Endodermal cell (in vitro differentiated cells): ENCODE results near the gene C8G. TPM values are rescaled to one million over a fixed set of nuclear protein-coding genes. Genes with fewer than 3 reads are reported as not detected.

Experiments
- DNase-seq: peaks from one replicate; pipeline ENCODE4 v3.0.0-alpha.2; 2017
- H3K27ac ChIP-seq: 2 replicates; pipeline ENCODE4 v1.5.1; 2013; ENCODE audit warnings: mild to moderate bottlenecking, low read depth, low read length, moderate library complexity
- H3K27me3 ChIP-seq: 2 replicates; pipeline ENCODE4 v1.6.1; 2013; ENCODE audit warnings: mild to moderate bottlenecking, low read length, moderate library complexity; ENCODE audit not compliant: insufficient read depth, control insufficient read depth, poor library complexity, severe bottlenecking
- H3K36me3 ChIP-seq: 2 replicates; pipeline ENCODE4 v1.7.0; 2013; ENCODE audit warnings: mild to moderate bottlenecking, low read length, moderate library complexity; ENCODE audit not compliant: control insufficient read depth, insufficient read depth
- H3K4me1 ChIP-seq: one replicate; pipeline ENCODE4 v1.7.0; 2013; ENCODE audit warnings: low read length; ENCODE audit not compliant: control insufficient read depth, insufficient read depth
- H3K4me3 ChIP-seq: 2 replicates; pipeline ENCODE4 v1.5.1; 2013; ENCODE audit warnings: mild to moderate bottlenecking, low read length, moderate library complexity
- H3K9ac ChIP-seq: 2 replicates; pipeline ENCODE4 v1.6.1; 2013; ENCODE audit warnings: mild to moderate bottlenecking, low read length, moderate library complexity; ENCODE audit not compliant: poor library complexity, severe bottlenecking; ENCODE audit errors: extremely low read depth
- H3K9me3 ChIP-seq: 2 replicates; pipeline ENCODE4 v1.6.1; 2013; ENCODE audit warnings: mild to moderate bottlenecking, low read length, moderate library complexity; ENCODE audit not compliant: control insufficient read depth
- H3K27ac Mint-ChIP-seq: 2 replicates; pipeline ENCODE4 v1.8.0; 2020; ENCODE audit warnings: mixed read lengths
- H3K27me3 Mint-ChIP-seq: 2 replicates; pipeline ENCODE4 v1.8.0; 2021; ENCODE audit warnings: mild to moderate bottlenecking, mixed read lengths; ENCODE audit not compliant: insufficient read depth
- H3K36me3 Mint-ChIP-seq: 2 replicates; pipeline ENCODE4 v1.8.0; 2020; ENCODE audit warnings: low read depth, mixed read lengths
- H3K4me1 Mint-ChIP-seq: 2 replicates; pipeline ENCODE4 v1.8.0; 2020; ENCODE audit warnings: mixed read lengths
- H3K4me3 Mint-ChIP-seq: 2 replicates; pipeline ENCODE4 v1.8.0; 2020; ENCODE audit warnings: mild to moderate bottlenecking, moderate library complexity, mixed read lengths
- H3K9me3 Mint-ChIP-seq: 2 replicates; pipeline ENCODE4 v1.8.0; 2020; ENCODE audit warnings: mild to moderate bottlenecking, mixed read lengths
- WGBS, 2 experiments: methylation state at CpG; one replicate each; pipeline versions ENCODE4 v1.1.5 to v1.1.7; 2013; ENCODE audit warnings: missing lambda C conversion rate in 2 of 2, mixed read lengths in 1 of 2; ENCODE audit not compliant: insufficient coverage in 1 of 2, insufficient read length in 1 of 2; 5-methylcytosine and 5-hydroxymethylcytosine counted together
- total RNA-seq, 2 donors: library from RNA; stranded (reverse); fragmentation: NEBNext Ultra II Directional in 1 of 2; extraction: Animal tissue kit (Norgen Biotek cat#: 25700) in 1 of 2; gene quantifications; 2 replicates in 1 of 2; 3 replicates in 1 of 2; pipeline ENCODE4 v1.2.1, GENCODE V29; 2021
- TF ChIP-seq, protein P1 (sequence below): fragments of 200-600 bp; sonication (generic); conservative IDR thresholded peaks from 2 replicates; pipeline ENCODE4 v1.5.0; 2021; ENCODE audit warnings: antibody characterized with exemption, mild to moderate bottlenecking

C8G gene
- total RNA-seq, 2 donors from 2014 or later = 1.2 to 1.6 TPM

DNA sequence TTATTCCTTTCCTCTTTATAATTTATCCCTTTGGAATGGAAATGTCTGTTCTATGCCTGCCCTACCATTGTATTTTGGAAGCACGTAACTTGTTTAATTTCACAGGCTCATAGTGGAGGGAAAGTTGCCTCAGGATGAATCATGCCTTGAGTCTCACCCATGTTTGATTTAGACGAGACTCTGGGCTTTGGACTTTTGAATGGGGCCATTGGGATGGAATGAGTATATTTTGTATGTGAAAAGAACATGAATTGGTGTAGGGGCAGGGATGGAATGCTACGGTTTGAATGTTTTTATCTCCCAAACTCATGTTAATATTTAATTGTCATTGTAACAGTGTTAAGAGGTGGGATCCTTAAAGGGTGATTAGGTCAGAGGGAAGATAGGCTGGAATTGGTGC, 10.8 kb upstream of the C8G start:
- Mint-ChIP-seq H3K4me1 (no peaks in the 10 kb centered on the region), H3K27me3 (no peaks in the 10 kb centered on the region), H3K9me3 (no peaks in the 10 kb centered on the region), H3K27ac (no peak overlapping the region), H3K36me3 (peaks cover 48% of the 10 kb centered on the region), H3K4me3 (no peak overlapping the region)
- Histone ChIP-seq H3K9me3 (no peaks in the 10 kb centered on the region), H3K27ac (no peak overlapping the region), H3K4me1 (no peaks in the 10 kb centered on the region), H3K27me3 (no peaks in the 10 kb centered on the region), H3K4me3 (no peak overlapping the region), H3K36me3 (peaks cover 31% of the 10 kb centered on the region), H3K9ac (no peak overlapping the region)
- WGBS, 2 experiments = 96 to 100% methylated on average over 2 to 3 of the region's 3 CpGs
- TF ChIP-seq, protein P1, sequence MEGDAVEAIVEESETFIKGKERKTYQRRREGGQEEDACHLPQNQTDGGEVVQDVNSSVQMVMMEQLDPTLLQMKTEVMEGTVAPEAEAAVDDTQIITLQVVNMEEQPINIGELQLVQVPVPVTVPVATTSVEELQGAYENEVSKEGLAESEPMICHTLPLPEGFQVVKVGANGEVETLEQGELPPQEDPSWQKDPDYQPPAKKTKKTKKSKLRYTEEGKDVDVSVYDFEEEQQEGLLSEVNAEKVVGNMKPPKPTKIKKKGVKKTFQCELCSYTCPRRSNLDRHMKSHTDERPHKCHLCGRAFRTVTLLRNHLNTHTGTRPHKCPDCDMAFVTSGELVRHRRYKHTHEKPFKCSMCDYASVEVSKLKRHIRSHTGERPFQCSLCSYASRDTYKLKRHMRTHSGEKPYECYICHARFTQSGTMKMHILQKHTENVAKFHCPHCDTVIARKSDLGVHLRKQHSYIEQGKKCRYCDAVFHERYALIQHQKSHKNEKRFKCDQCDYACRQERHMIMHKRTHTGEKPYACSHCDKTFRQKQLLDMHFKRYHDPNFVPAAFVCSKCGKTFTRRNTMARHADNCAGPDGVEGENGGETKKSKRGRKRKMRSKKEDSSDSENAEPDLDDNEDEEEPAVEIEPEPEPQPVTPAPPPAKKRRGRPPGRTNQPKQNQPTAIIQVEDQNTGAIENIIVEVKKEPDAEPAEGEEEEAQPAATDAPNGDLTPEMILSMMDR = no peak
- no peak for DNase-seq

DNA sequence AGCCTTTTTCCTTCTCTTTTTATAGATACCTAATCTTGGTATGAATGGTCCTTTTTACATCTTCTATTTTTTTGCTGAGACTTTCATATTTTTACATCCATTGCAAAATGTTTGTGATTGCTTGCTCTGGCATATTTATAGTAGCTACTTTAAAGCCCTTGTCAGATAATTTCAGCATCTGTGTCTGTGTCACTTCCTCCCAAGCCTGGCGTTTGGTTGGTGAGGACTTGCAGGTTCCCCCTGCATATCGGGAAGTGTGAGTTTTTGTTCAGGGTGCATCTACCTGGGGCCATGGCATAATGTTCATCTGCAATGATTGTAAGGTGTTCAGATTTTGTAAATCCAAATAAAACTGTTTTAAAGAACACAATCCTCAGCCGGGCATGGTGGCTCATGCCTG, 9.4 kb upstream of the C8G start:
- no peak for DNase-seq
- H3K27ac ChIP-seq = no peak overlapping the region
- no peaks in the 10 kb centered on the region for H3K4me1 Mint-ChIP-seq
- H3K4me3 Mint-ChIP-seq = no peak overlapping the region
- H3K36me3 Mint-ChIP-seq = peaks cover 51% of the 10 kb centered on the region
- no peaks in the 10 kb centered on the region for H3K27me3 Mint-ChIP-seq
- no peaks in the 10 kb centered on the region for H3K4me1 ChIP-seq
- peaks cover 31% of the 10 kb centered on the region for H3K36me3 ChIP-seq
- H3K27ac Mint-ChIP-seq = no peak overlapping the region
- WGBS, 2 experiments = 97 to 100% methylated on average over 1 to 3 of the region's 3 CpGs
- H3K9ac ChIP-seq = no peak overlapping the region
- H3K27me3 ChIP-seq = no peaks in the 10 kb centered on the region
- H3K9me3 ChIP-seq = no peaks in the 10 kb centered on the region
- no peaks in the 10 kb centered on the region for H3K9me3 Mint-ChIP-seq
- H3K4me3 ChIP-seq = no peak overlapping the region
- TF ChIP-seq, protein P1 = no peak

DNA sequence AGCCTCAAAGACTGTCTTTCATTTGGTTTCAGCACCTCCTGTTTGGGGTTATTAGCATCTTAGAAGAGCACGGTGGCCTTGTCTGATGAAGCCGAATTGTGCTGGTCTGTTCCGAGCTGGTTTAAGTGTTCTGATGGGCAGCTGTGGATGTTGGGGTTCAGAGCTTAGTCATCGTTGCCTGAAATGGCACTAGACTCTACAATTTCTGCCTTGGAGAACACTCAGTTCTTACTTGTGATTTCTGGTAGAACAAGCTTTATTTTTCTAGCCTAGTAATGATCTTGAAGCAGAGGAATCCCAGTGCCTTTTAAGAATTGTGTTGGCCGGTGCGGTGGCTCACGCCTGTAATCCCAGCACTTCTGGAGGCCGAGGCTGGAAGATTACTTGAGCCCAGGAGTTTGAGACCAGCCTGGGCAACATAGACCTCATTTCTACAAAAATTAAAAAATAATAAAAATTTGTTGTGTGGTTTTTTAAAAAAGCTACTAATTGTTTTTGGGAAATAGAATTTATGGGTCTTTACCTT, 8.3 kb upstream of the C8G start:
- 91 to 92% methylated on average over 3 to 8 of the region's 8 CpGs for WGBS, 2 experiments
- no peak overlapping the region for H3K4me3 Mint-ChIP-seq

More for the DNA sequence above, 8.3 kb upstream of the C8G start:
- no peak overlapping the region for H3K9ac ChIP-seq
- H3K9me3 ChIP-seq = no peaks in the 10 kb centered on the region
- no peak overlapping the region for H3K4me3 ChIP-seq
- H3K4me1 Mint-ChIP-seq = no peaks in the 10 kb centered on the region
- TF ChIP-seq, protein P1 = no peak
- DNase-seq = no peak
- H3K9me3 Mint-ChIP-seq = no peaks in the 10 kb centered on the region
- H3K27me3 Mint-ChIP-seq = no peaks in the 10 kb centered on the region
- H3K27me3 ChIP-seq = no peaks in the 10 kb centered on the region
- H3K36me3 ChIP-seq = peaks cover 35% of the 10 kb centered on the region
- peaks cover 54% of the 10 kb centered on the region for H3K36me3 Mint-ChIP-seq
- H3K27ac ChIP-seq = no peak overlapping the region
- no peak overlapping the region for H3K27ac Mint-ChIP-seq
- no peaks in the 10 kb centered on the region for H3K4me1 ChIP-seq
